OCI-LY1 (cell line): ENCODE data around the gene CCL25.

ENCODE experiments used
- CTCF ChIP-seq: fragments of 200-600 bp; sonication (generic), shearing (Covaris generic); IDR thresholded peaks from 2 replicates; pipeline ENCODE4 v1.5.1; 2017; ENCODE audit warnings: mild to moderate bottlenecking, antibody characterized with exemption, low read length, moderate library complexity, mixed read lengths
- EZH2 ChIP-seq: fragments of 200-600 bp; sonication (generic), shearing (Covaris generic); IDR thresholded peaks from 2 replicates; pipeline ENCODE4 v1.8.0; 2017; ENCODE audit warnings: borderline replicate concordance, mixed run types, mild to moderate bottlenecking, antibody characterized with exemption, low read length, moderate library complexity, mixed read lengths

- TF ChIP-seq EZH2 (no peak), CTCF (no peak)
Observed at GRCh38 chr19:8079988-8080387, 27.4 kb downstream of the CCL25 start.
